Gastrocnemius medialis (tissue), 4 donors: Measurements from ENCODE around the gene CYTIP. TPM values are rescaled to one million over a fixed set of nuclear protein-coding genes. Genes with fewer than 3 reads are reported as not detected.

Experiments
- ATAC-seq, 2 donors: fragments of 150-250 bp; one replicate each; pipeline ENCODE4 v1.9.1; 2016
- DNase-seq, 2 donors: peaks; one replicate each; pipeline ENCODE4 v3.0.0-alpha.2; 2019
- H3K27ac ChIP-seq, 4 donors: fragments of 200-600 bp; sonication (generic); 1 replicate in 1 of 4; 2 replicates in 3 of 4; pipeline ENCODE4 v1.5.1; 2016 to 2018; ENCODE audit warnings: mild to moderate bottlenecking in 2 of 4, moderate library complexity in 1 of 4
- H3K27me3 ChIP-seq, 3 donors: fragments of 200-600 bp; sonication (generic) in 2 of 3; 1 replicate in 1 of 3; 2 replicates in 2 of 3; pipeline versions ENCODE4 v1.5.1 to v1.6.0; 2016 to 2019; ENCODE audit warnings: mild to moderate bottlenecking in 1 of 3, moderate library complexity in 1 of 3
- H3K36me3 ChIP-seq, 2 donors: fragments of 200-600 bp; sonication (generic) in 1 of 2; one replicate each; pipeline ENCODE4 v1.5.1; 2017 to 2018
- H3K4me1 ChIP-seq, 2 donors: fragments of 200-600 bp; sonication (generic) in 1 of 2; one replicate each; pipeline ENCODE4 v1.5.1; 2016 to 2017; ENCODE audit warnings: mild to moderate bottlenecking in 2 of 2
- H3K4me3 ChIP-seq, 4 donors: fragments of 200-600 bp; sonication (generic) in 3 of 4; 1 replicate in 1 of 4; 2 replicates in 3 of 4; pipeline ENCODE4 v1.5.1; 2016 to 2019; ENCODE audit warnings: mild to moderate bottlenecking in 2 of 4
- H3K9me3 ChIP-seq, 3 donors: fragments of 200-600 bp; sonication (generic) in 2 of 3; 1 replicate in 1 of 3; 2 replicates in 2 of 3; pipeline ENCODE4 v1.5.1; 2016 to 2019
- CTCF ChIP-seq, 5 experiments: fragments of 450-650 bp in 3 of 5; fragments of 200-600 bp in 2 of 5; sonication (generic) in 2 of 5; IDR thresholded peaks in 4 of 5; conservative IDR thresholded peaks in 1 of 5; 1 replicate in 4 of 5; 2 replicates in 1 of 5; pipeline ENCODE4 v1.5.1; 2016 to 2019; ENCODE audit warnings: antibody characterized with exemption in 5 of 5, mild to moderate bottlenecking in 3 of 5, moderate library complexity in 3 of 5
- POLR2A ChIP-seq, 2 donors: fragments of 450-650 bp; IDR thresholded peaks; one replicate each; pipeline ENCODE4 v1.6.1; 2017; ENCODE audit warnings: antibody characterized with exemption in 2 of 2, mild to moderate bottlenecking in 2 of 2, moderate library complexity in 2 of 2
- in situ Hi-C, 4 donors: fragments of 200-750 bp; cut with MboI; loops; one replicate each; pipeline versions ENCODE4 v1.15.0 to v1.8.0; 2017; ENCODE audit warnings: low sequenced_read_pairs in 4 of 4
- intact Hi-C: fragments of 100-400 bp; cut with DNase I; formaldehyde crosslinking; loops from one replicate; pipeline ENCODE4 v1.15.1; 2023; ENCODE audit warnings: low total_unique reads
- total RNA-seq, 4 donors: library from RNA; depleted of rRNA; stranded (reverse); fragments of >200 nt; gene quantifications; one replicate each; pipeline versions ENCODE4 v1.1.0 to v1.2.3, GENCODE V29; 2016

CYTIP gene
- total RNA-seq, 4 donors from 2014 or later: 0.19 to 1.9 (median 1.6) TPM

GRCh38 chr2:157367704-157368103 lies 76.2 kb downstream of the CYTIP start:
- DNase-seq: no peak
- intact Hi-C loops (no loop called here), in situ Hi-C loops (no loop called here)
- no peak for ATAC-seq
- Histone ChIP-seq H3K4me1 (no peaks in the 10 kb centered on the region), H3K27me3 (no peaks in the 10 kb centered on the region), H3K4me3 (no peak overlapping the region), H3K9me3 (no peaks in the 10 kb centered on the region), H3K27ac (no peak overlapping the region), H3K36me3 (no peaks in the 10 kb centered on the region)
- no peak for TF ChIP-seq POLR2A (IDR thresholded peaks at IDR 0.05)
- TF ChIP-seq CTCF (IDR thresholded peaks at IDR 0.05 in 4 of 5, conservative IDR thresholded peaks at IDR 0.05 in 1 of 5): no peak

Other genes with a start within 250 kb of the CYTIP start
- gene GALNT5, start 186.4 kb downstream of the CYTIP start, total RNA-seq: under 1 TPM in 1 of 4 donors, not detected in 3; 0.07 TPM
- not detected for gene ERMN, start 118.3 kb downstream of the CYTIP start, total RNA-seq
- gene ACVR1C, start 184.8 kb upstream of the CYTIP start, total RNA-seq: 1 to 10 TPM in 2 of 4 donors, under 1 TPM in 2; 0.46 to 2.1 (median 0.90) TPM